IPS-15b (cell line): ENCODE data around the gene RNF126.

Experiments used
- H3K27me3 ChIP-seq: one replicate; pipeline ENCODE4 v1.6.1; 2013; ENCODE audit warnings: low read length; ENCODE audit not compliant: control insufficient read depth, insufficient read depth
- H3K36me3 ChIP-seq: one replicate; pipeline ENCODE4 v1.6.1; 2013; ENCODE audit warnings: low read length; ENCODE audit not compliant: control insufficient read depth, insufficient read depth
- H3K4me1 ChIP-seq: one replicate; pipeline ENCODE4 v1.6.1; 2013; ENCODE audit warnings: mild to moderate bottlenecking, low read length; ENCODE audit not compliant: control insufficient read depth, insufficient read depth
- H3K4me3 ChIP-seq: one replicate; pipeline ENCODE4 v1.5.1; 2013; ENCODE audit warnings: low read depth, low read length
- H3K9ac ChIP-seq: one replicate; pipeline ENCODE4 v1.6.1; 2013; ENCODE audit warnings: low read depth, mild to moderate bottlenecking, low read length
- H3K9me3 ChIP-seq: one replicate; pipeline ENCODE4 v1.6.1; 2013; ENCODE audit warnings: mild to moderate bottlenecking, low read length; ENCODE audit not compliant: control insufficient read depth, insufficient read depth

The RNF126 gene

GRCh38 chr19:647566-648284 lies 15.3 kb downstream of the RNF126 start:
- H3K4me3 ChIP-seq = no peak overlapping the region
- H3K27me3 ChIP-seq = no peaks in the 10 kb centered on the region
- no peaks in the 10 kb centered on the region for H3K4me1 ChIP-seq
- H3K36me3 ChIP-seq = peaks cover 56% of the 10 kb centered on the region
- no peaks in the 10 kb centered on the region for H3K9me3 ChIP-seq
- no peak overlapping the region for H3K9ac ChIP-seq

DNA sequence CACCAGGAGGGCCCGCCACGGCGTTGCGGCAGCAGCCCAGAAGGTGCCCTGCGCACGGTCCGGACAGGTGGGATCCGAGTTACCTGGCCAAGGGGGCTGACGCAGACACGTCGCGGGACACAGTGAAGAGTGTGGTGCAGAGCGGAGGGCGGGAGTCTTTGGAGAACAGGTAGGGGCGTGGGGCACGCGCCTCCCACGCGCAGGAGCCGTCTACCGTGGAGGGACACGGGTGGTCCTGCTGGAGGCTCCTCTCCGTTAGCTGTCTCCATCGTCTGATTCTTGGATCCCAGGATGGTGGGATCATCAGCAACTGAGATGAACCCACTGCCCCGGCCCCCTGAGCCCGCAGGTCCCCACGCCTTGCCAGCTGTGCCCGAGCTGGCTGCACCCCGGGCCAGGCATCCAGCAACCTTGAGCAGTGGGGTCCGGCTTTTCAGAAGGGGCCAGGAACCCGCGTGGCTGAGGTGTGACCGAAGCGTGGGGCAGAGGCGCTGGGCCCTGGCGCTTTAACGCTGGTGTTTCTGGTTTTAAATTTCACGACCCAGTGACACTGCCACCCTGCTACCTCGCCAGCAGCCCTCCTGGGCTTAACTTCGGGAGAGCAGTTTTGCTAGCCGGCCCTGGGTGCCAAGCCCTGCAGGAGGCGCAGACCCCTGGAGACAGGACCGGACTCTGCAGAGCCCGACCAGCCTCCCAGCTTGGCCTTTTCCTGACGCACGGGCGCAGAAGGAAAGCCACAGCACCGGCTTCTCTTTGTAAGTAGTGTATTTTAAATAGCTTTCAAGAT lies 16.0 kb downstream of the RNF126 start:
- Histone ChIP-seq H3K4me1 (no peaks in the 10 kb centered on the region), H3K4me3 (no peak overlapping the region), H3K9me3 (no peaks in the 10 kb centered on the region), H3K9ac (no peak overlapping the region), H3K27me3 (no peaks in the 10 kb centered on the region), H3K36me3 (peaks cover 49% of the 10 kb centered on the region)

GRCh38 chr19:645912-646778 lies 16.9 kb downstream of the RNF126 start:
- H3K4me3 ChIP-seq = no peak overlapping the region
- H3K9me3 ChIP-seq = no peaks in the 10 kb centered on the region
- H3K27me3 ChIP-seq = no peaks in the 10 kb centered on the region
- H3K9ac ChIP-seq = no peak overlapping the region
- H3K4me1 ChIP-seq = no peaks in the 10 kb centered on the region
- peaks cover 43% of the 10 kb centered on the region for H3K36me3 ChIP-seq

DNA sequence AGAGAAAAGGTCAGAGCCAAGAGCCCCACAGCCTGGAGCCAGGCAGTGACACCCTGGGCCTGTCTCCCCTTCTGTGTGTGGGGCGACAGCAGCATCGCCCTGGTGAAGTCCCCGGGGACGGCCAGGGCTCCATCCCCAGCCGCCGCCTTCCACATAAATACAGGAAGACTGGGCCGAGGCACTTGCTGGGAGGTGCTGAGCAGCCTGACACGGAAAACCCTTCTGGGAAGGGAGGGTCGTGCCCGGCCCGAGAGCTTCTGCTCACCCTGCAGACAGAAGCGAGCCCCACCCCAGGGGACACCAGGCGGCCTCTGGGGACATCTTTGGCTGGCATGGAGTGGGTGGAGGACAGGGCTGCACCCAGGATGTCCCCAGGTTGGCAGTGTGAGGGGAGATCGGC lies 18.2 kb downstream of the RNF126 start:
- Histone ChIP-seq H3K9ac (no peak overlapping the region), H3K36me3 (peaks cover 42% of the 10 kb centered on the region), H3K9me3 (no peaks in the 10 kb centered on the region), H3K27me3 (no peaks in the 10 kb centered on the region), H3K4me3 (no peak overlapping the region), H3K4me1 (no peaks in the 10 kb centered on the region)

- H3K9ac ChIP-seq = no peak overlapping the region
Measured at GRCh38 chr19:644363-644762, 18.7 kb downstream of the RNF126 start.

DNA sequence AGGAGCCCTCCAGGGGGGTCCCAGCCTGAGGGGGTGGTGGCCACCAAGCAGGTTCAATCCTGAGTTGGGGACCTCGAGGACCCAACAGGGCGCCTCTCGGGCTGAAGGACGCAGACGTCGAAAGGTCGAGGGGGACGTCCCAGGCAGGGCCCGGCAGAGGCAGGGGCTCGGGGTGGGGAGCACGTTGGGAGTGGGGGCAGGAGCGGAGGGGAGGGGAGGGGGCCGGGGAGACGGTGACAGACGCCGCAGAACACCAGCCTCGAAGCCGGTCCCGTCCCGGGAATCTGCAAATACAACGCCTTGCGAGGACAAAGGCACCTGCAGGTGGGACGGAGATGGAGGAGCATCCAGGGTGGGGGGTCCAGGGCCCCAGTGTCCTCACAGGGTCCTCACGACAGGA lies 19.3 kb downstream of the RNF126 start:
- H3K36me3 ChIP-seq = peaks cover 35% of the 10 kb centered on the region
- no peak overlapping the region for H3K4me3 ChIP-seq
- H3K9ac ChIP-seq = no peak overlapping the region
- H3K4me1 ChIP-seq = no peaks in the 10 kb centered on the region
- no peaks in the 10 kb centered on the region for H3K9me3 ChIP-seq
- peaks cover 2% of the 10 kb centered on the region for H3K27me3 ChIP-seq

More at GRCh38 chr19:644363-644762, 18.7 kb downstream of the RNF126 start:
- Histone ChIP-seq H3K27me3 (no peaks in the 10 kb centered on the region), H3K4me1 (no peaks in the 10 kb centered on the region), H3K4me3 (no peak overlapping the region), H3K9me3 (no peaks in the 10 kb centered on the region), H3K36me3 (peaks cover 39% of the 10 kb centered on the region)

GRCh38 chr19:642767-643727 lies 20.0 kb downstream of the RNF126 start:
- H3K36me3 ChIP-seq = peaks cover 28% of the 10 kb centered on the region
- peaks cover 2% of the 10 kb centered on the region for H3K27me3 ChIP-seq
- no peaks in the 10 kb centered on the region for H3K4me1 ChIP-seq
- no peak overlapping the region for H3K4me3 ChIP-seq
- no peak overlapping the region for H3K9ac ChIP-seq
- H3K9me3 ChIP-seq = no peaks in the 10 kb centered on the region

DNA sequence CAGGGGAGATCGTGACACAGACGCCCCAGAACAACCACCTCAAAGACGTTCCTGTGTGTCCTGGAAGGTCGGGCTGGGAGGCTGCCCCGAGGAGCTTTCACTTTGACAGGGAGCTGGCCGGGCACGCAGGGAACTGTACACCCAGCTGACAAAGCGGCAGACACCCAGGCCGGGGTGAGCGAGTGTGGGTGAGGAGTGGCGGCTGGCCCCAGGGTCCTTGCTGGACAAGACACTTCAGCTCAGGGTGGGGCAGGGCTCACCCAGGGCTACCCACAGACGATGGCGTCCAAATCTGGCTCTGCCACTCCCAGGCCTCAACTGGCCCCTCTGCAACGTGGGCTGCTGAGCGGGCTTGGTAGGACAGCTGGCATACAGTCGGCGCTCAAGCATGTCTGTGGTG lies 21.3 kb downstream of the RNF126 start:
- Histone ChIP-seq H3K36me3 (peaks cover 15% of the 10 kb centered on the region), H3K9ac (no peak overlapping the region), H3K4me3 (no peak overlapping the region), H3K4me1 (no peaks in the 10 kb centered on the region), H3K9me3 (no peaks in the 10 kb centered on the region), H3K27me3 (peaks cover 8% of the 10 kb centered on the region)

- Histone ChIP-seq H3K9ac (no peak overlapping the region), H3K4me1 (no peaks in the 10 kb centered on the region), H3K36me3 (peaks cover 11% of the 10 kb centered on the region), H3K9me3 (no peaks in the 10 kb centered on the region), H3K27me3 (peaks cover 8% of the 10 kb centered on the region), H3K4me3 (no peak overlapping the region)
Measured at GRCh38 chr19:640606-641189, 22.3 kb downstream of the RNF126 start.

GRCh38 chr19:640161-640558 lies 22.9 kb downstream of the RNF126 start:
- H3K9ac ChIP-seq = no peak overlapping the region
- peaks cover 11% of the 10 kb centered on the region for H3K36me3 ChIP-seq
- H3K9me3 ChIP-seq = no peaks in the 10 kb centered on the region
- no peak overlapping the region for H3K4me3 ChIP-seq
- H3K4me1 ChIP-seq = no peaks in the 10 kb centered on the region
- peaks cover 8% of the 10 kb centered on the region for H3K27me3 ChIP-seq
